Glomerular endothelial cell (primary cell): ENCODE data around the gene ARFGAP1. TPM values are rescaled to one million over a fixed set of nuclear protein-coding genes. Genes with fewer than 3 reads are reported as not detected.
"Not testable (repeated sequence)": the region's sequence is repeated elsewhere in the genome, so short reads cannot be mapped to it uniquely, and the experiment has no call there.

Experiments used
- DNase-seq: peaks from one replicate; pipeline ENCODE4 v3.0.0-alpha.2; 2011; ENCODE audit warnings: low read depth, low spot score; ENCODE audit errors: extremely low read depth
- total RNA-seq: library from RNA; depleted of rRNA; stranded (reverse); fragments of >200 nt; gene quantifications from 2 replicates; pipeline ENCODE4 v1.2.3, GENCODE V29; 2015

ARFGAP1 gene
- total RNA-seq, 1 donor from 2014 or later, result 94.6 TPM

GRCh38 chr20:63329331-63330083, 56.9 kb downstream of the ARFGAP1 start:
- DNase-seq, result no peak

DNA sequence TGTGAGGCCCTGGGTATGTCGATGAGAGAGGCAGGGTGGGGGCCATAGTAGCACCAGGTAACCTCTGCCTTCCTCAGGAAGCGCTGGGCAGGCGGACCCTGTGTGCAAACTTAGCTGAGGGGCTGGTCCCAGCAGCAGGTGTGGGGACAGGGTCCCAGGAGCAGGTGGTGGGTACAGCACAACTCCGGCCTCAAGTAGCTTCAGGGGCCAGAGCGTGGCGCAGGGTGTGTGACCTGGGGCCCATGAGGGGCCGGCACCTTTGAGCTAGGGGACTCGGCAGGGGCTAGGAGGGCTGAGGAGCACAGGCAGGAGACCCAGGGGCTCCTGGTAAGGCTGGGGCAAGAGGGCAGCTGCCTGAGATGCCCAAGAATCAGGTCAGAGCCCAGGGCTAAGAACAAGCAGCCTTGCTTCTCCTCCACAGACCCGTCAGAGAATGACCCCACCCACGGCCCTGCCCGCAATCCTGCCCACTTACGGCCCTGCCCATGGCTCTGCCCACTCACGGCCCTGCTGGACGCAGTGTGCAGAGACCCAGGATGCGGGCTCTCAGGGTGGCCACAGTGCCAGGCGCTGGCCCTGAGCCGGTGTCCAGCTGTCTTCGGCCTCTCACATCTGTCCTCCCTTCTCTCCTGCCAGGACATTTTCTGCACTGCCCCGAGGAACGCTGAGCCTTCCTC, 57.6 kb downstream of the ARFGAP1 start:
- DNase-seq, result no peak

- no peak for DNase-seq
These were observed 58.3 kb downstream of the ARFGAP1 start for GRCh38 chr20:63330940-63331339.

GRCh38 chr20:63331741-63332400, 59.3 kb downstream of the ARFGAP1 start:
- DNase-seq, result no peak

DNA sequence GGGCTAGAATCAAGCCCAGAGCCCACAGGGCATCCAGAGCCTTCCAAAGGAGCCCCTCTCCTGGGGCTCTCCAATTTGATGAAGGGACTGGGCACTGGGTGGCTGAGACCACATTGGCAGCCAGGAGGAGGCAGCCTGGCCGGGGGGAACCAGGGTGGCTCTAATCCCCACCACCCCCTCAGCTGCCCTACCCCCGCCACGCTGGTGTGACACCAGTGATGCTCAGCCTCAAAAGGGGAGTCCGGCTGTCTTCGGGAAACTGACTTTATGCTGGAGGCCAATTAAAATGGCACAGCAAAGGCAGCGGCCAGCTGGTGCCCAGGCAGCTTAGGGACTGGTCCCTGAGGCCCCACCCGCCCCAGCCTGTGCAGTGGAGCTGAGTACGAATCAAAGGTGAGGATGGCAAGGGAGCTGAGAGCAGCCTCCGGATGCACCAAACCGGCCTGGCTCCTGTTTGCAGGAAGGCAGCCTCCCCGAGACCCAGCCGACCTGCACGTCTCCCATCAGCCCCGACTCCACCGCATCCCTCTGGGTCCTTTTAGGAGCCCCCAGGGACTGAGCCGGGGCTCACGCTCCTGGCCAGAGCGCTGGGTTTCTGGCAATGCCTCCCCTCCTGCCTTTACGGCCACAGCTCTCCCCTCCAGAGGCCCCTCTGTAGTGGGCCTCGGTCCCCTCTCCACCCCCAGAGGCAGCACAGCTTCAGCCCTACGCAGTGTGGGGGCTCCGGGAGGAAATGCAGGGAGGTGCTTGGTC, 60.1 kb downstream of the ARFGAP1 start:
- DNase-seq, result no peak

- no peak for DNase-seq
These were observed 60.7 kb downstream of the ARFGAP1 start for GRCh38 chr20:63333241-63333836.

DNA sequence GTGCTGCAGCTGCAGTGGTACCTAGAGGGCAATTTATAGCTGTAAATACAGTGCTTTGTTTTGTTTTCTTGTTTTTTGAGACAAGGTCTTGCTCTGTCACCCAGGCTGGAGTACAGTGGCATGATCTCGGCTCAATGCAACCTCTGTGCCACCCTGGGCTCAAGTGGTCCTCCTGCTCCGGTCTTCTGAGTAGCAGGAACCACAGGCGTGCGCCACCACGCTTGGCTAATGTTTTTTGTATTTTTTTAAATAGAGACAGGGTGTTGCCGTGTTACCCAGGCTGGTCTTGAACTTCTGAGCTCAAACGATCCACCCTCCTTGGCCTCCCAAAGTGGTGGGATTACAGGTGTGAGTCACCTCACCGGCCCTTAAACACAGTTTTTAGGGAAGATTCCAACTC, 61.7 kb downstream of the ARFGAP1 start:
- DNase-seq, result no peak

- not testable (repeated sequence) for DNase-seq
These were observed 62.4 kb downstream of the ARFGAP1 start for GRCh38 chr20:63335060-63335459.

GRCh38 chr20:63335711-63336110, 63.1 kb downstream of the ARFGAP1 start:
- DNase-seq, result no peak

DNA sequence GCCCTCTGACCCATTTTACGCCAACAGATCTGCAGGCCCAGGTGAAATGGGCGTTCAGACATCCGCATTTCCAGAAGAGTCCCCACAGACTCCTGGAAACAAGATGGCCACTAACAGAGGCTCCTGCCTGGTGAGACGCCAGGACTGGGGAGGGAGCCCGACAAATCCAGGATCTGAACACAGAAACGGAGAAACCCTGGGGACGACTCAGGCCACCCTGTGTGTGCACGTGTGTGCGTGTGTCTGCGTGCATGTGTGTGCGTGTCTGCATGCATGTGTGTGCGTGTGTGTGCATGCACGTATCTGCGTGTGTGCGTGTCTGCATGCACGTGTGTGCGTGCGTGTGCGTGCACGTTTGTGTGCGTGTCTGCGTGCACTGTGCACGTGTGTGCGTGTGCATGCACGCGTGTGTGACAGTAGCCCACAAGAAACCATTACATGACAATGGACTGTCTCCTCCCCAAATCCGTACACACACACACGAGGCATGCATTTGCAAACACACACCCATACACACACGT, 63.7 kb downstream of the ARFGAP1 start:
- DNase-seq, result no peak

DNA sequence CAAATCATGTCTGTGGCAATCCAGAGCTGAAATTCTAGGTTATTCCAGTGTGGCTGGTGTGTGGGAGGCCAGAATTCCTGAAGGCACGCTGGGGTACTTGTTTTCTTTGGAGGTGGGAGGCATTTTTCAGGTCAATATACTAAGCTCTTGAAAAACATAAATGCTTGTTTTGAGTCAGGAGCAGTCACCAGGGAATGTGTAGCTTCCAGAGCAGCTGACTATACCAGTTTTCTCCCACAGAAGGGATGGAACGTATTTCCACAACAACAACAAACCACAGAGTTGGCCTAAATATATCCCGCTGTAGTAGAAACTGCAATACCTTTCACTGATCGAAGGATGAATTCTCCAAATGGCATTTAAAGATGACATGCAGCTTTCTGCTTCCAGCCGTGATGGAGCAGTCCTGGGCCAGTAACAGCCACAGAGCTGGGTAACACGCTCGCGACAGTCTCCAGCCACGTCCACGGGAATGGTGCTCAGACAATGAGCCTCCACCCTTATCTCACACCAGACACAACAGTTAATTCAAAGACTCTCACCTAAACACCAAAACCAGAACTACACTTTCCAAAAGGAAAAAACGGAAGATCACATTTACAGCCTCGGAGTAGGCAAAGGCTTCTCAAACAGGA, 65.3 kb downstream of the ARFGAP1 start:
- no peak for DNase-seq

Other genes with a start within 250 kb of the ARFGAP1 start
- 27.8 and 44.0 TPM in 2 replicates for gene YTHDF1, start 56.7 kb upstream of the ARFGAP1 start, total RNA-seq
- gene BIRC7, start 36.9 kb upstream of the ARFGAP1 start, total RNA-seq, result 0.12 TPM in 1 of 2 replicates, not detected in the other
- 0.58 and 4.8 TPM in 2 replicates for gene NKAIN4, start 18.4 kb upstream of the ARFGAP1 start, total RNA-seq
- gene COL20A1, start 20.4 kb downstream of the ARFGAP1 start, total RNA-seq, result not detected in 2 replicates
- not detected in 2 replicates for gene CHRNA4, start 88.5 kb downstream of the ARFGAP1 start, total RNA-seq
- gene KCNQ2, start 199.8 kb downstream of the ARFGAP1 start, total RNA-seq, result not detected in 2 replicates
- gene EEF1A2, start 226.3 kb downstream of the ARFGAP1 start, total RNA-seq, result 2.5 and 4.6 TPM in 2 replicates
- 130 and 162 TPM in 2 replicates for gene PPDPF, start 248.0 kb downstream of the ARFGAP1 start, total RNA-seq